NCI-H2171 (cell line): Measurements from ENCODE around the gene EZR.

Source experiments
- DNase-seq: peaks from one replicate; lab custom pipeline; 2025; lab: John Stamatoyannopoulos, UW

EZR gene

GRCh38 chr6:158729906-158730540, 89.1 kb downstream of the EZR start:
- DNase-seq: no peak

- no peak for DNase-seq
These were observed 93.5 kb downstream of the EZR start for GRCh38 chr6:158725704-158726103.

GRCh38 chr6:158722176-158722729, 96.9 kb downstream of the EZR start:
- DNase-seq: no peak

- no peak for DNase-seq
These were observed 100.6 kb downstream of the EZR start for GRCh38 chr6:158718461-158719046.

- no peak for DNase-seq
These were observed 101.5 kb downstream of the EZR start for GRCh38 chr6:158717341-158718330.
